Fibroblast of lung (primary cell): ENCODE data around the gene RNF215. TPM values are rescaled to one million over a fixed set of nuclear protein-coding genes. Genes with fewer than 3 reads are reported as not detected.
A peak's percentile ranks its signal among the peaks of the same experiment; 100 is the strongest.

Experiments
- DNase-seq, 2 donors: peaks; one replicate each; pipeline versions ENCODE4 v3.0.0 to v3.0.0-alpha.2; 2010; ENCODE audit warnings: low read depth in 2 of 2
- H2AFZ ChIP-seq: 2 replicates; pipeline ENCODE4 v1.5.1; 2012; ENCODE audit warnings: low read length, control low read depth, inconsistent platforms
- H3K27ac ChIP-seq: 2 replicates; pipeline ENCODE4 v1.5.1; 2011; ENCODE audit warnings: low read length, control low read depth; ENCODE audit not compliant: insufficient read depth
- H3K27me3 ChIP-seq: 2 replicates; pipeline ENCODE4 v1.5.1; 2011; ENCODE audit warnings: mild to moderate bottlenecking, low read length; ENCODE audit not compliant: control insufficient read depth, insufficient read depth
- H3K36me3 ChIP-seq: 2 replicates; pipeline ENCODE4 v1.5.1; 2011; ENCODE audit warnings: low read length; ENCODE audit not compliant: control insufficient read depth, insufficient read depth
- H3K4me1 ChIP-seq: 2 replicates; pipeline ENCODE4 v1.5.1; 2011; ENCODE audit warnings: low read length; ENCODE audit not compliant: control insufficient read depth, insufficient read depth; ENCODE audit errors: extremely low read depth
- H3K4me2 ChIP-seq: 2 replicates; pipeline ENCODE4 v1.5.1; 2011; ENCODE audit warnings: low read length, control low read depth; ENCODE audit not compliant: insufficient read depth; ENCODE audit errors: extremely low read depth
- H3K4me3 ChIP-seq, 4 experiments: fragments of 200-600 bp in 1 of 4; sonication (generic) in 1 of 4; replicated peaks in 1 of 4; 2 replicates each; pipeline ENCODE4 v1.5.1; 2011 to 2016; ENCODE audit warnings: low read length in 4 of 4, low read depth in 3 of 4, mild to moderate bottlenecking in 3 of 4, control low read depth in 2 of 4, inconsistent platforms in 1 of 4, mixed read lengths in 1 of 4; ENCODE audit not compliant: insufficient read depth in 1 of 4; ENCODE audit errors: control extremely low read depth in 1 of 4
- H3K79me2 ChIP-seq: 2 replicates; pipeline ENCODE4 v1.5.1; 2012; ENCODE audit warnings: mild to moderate bottlenecking, low read length, inconsistent platforms; ENCODE audit not compliant: control insufficient read depth, insufficient read depth
- H3K9ac ChIP-seq: 2 replicates; pipeline ENCODE4 v1.5.1; 2011; ENCODE audit warnings: mild to moderate bottlenecking, low read length, control low read depth; ENCODE audit not compliant: insufficient read depth
- H3K9me3 ChIP-seq: 2 replicates; pipeline ENCODE4 v1.5.1; 2012; ENCODE audit warnings: low read depth, low read length; ENCODE audit not compliant: control insufficient read depth, insufficient read depth
- H4K20me1 ChIP-seq: 2 replicates; pipeline ENCODE4 v1.5.1; 2011; ENCODE audit warnings: low read length; ENCODE audit not compliant: control insufficient read depth, insufficient read depth; ENCODE audit errors: extremely low read depth
- CTCF ChIP-seq, 2 donors: IDR thresholded peaks in 1 of 2; conservative IDR thresholded peaks in 1 of 2; 1 replicate in 1 of 2; 2 replicates in 1 of 2; pipeline ENCODE4 v1.5.1; 2011 to 2012; ENCODE audit warnings: low read length in 2 of 2, control low read depth in 1 of 2, inconsistent platforms in 1 of 2, low read depth in 1 of 2, mild to moderate bottlenecking in 1 of 2
- EZH2 ChIP-seq: IDR thresholded peaks from 2 replicates; pipeline ENCODE4 v1.5.1; 2012; ENCODE audit warnings: low read length, control low read depth, mild to moderate bottlenecking; ENCODE audit errors: missing control alignments
- polyA plus RNA-seq, 2 donors: library from polyadenylated mRNA; depleted of rRNA in 1 of 2; stranded (reverse) in 1 of 2; unstranded in 1 of 2; fragments of >200 nt; gene quantifications; 2 replicates each; pipeline ENCODE4 v1.2.1, GENCODE V29; 2011 to 2012; ENCODE audit warnings: missing spikeins in 1 of 2
- total RNA-seq: library from RNA; depleted of rRNA; stranded (reverse); fragments of >200 nt; gene quantifications from 2 replicates; pipeline ENCODE4 v1.2.1, GENCODE V29; 2014

Gene RNF215
- total and polyA plus RNA-seq, 2 donors (not counting 1 experiment from before 2014, with no cell fraction given): 5.3 to 30.2 TPM

- Histone ChIP-seq H3K27ac (no peak overlapping the region), H3K79me2 (no peaks in the 10 kb centered on the region), H3K27me3 (no peaks in the 10 kb centered on the region)
Measured at GRCh38 chr22:30416403-30416802, 29.2 kb upstream of the RNF215 start.

DNA sequence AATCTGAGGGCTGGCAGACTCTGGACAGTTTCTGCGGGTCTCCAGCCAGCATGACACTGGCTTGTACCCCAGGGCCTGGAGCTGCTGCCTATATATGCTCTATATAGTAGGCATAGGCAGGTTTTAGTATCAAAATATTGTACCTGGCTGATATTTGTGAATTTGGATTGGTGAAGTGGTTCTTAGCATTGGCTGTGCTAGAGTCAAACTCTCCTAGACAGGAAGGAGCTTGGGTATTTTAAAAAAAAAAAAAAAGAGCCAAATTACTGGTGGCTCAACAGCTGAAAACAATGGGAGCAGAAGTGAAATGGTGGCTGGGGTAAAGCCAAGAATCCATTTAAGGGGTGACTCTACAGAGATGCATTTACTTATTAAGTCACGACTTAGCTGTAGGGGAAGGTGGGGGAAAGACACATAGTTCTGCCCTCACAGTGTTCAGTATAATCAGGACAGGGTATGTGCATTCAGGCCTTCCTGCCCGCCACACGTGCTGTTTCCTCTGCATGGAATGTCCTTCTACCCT, 27.4 kb upstream of the RNF215 start:
- no peaks in the 10 kb centered on the region for H3K4me1 ChIP-seq
- no peaks in the 10 kb centered on the region for H3K79me2 ChIP-seq
- peak in 1 of 2 donors; percentile 47 for DNase-seq
- peaks cover 21% of the 10 kb centered on the region for H3K36me3 ChIP-seq
- H2AFZ ChIP-seq: no peak overlapping the region
- H3K27ac ChIP-seq: no peak overlapping the region
- H3K4me2 ChIP-seq: no peak overlapping the region
- TF ChIP-seq CTCF (conservative IDR thresholded peaks at IDR 0.05 in 1 of 2, IDR thresholded peaks at IDR 0.05 in 1 of 2; ENCODE audit: low read depth in 1 of 2, low read length in 2 of 2) (no peak), EZH2 (no peak)
- H3K9ac ChIP-seq: no peak overlapping the region
- H3K27me3 ChIP-seq: no peaks in the 10 kb centered on the region
- H3K9me3 ChIP-seq: no peaks in the 10 kb centered on the region
- H3K4me3 ChIP-seq: no peak overlapping the region
- no peaks in the 10 kb centered on the region for H4K20me1 ChIP-seq

More at GRCh38 chr22:30416403-30416802, 29.2 kb upstream of the RNF215 start:
- no peak overlapping the region for H3K4me2 ChIP-seq
- no peaks in the 10 kb centered on the region for H3K9me3 ChIP-seq
- DNase-seq: no peak
- no peak overlapping the region for H2AFZ ChIP-seq
- TF ChIP-seq EZH2: no peak
- no peak for TF ChIP-seq CTCF (conservative IDR thresholded peaks at IDR 0.05 in 1 of 2, IDR thresholded peaks at IDR 0.05 in 1 of 2; ENCODE audit: low read depth in 1 of 2, low read length in 2 of 2)
- no peaks in the 10 kb centered on the region for H4K20me1 ChIP-seq
- H3K4me3 ChIP-seq: no peak overlapping the region
- H3K36me3 ChIP-seq: peaks cover 16% of the 10 kb centered on the region
- H3K9ac ChIP-seq: no peak overlapping the region
- peaks cover 10% of the 10 kb centered on the region for H3K4me1 ChIP-seq

- Histone ChIP-seq H3K4me2 (no peak overlapping the region), H3K9me3 (no peaks in the 10 kb centered on the region), H3K4me1 (no peaks in the 10 kb centered on the region), H4K20me1 (no peaks in the 10 kb centered on the region), H3K36me3 (peaks cover 21% of the 10 kb centered on the region), H3K27ac (no peak overlapping the region), H2AFZ (no peak overlapping the region), H3K79me2 (no peaks in the 10 kb centered on the region), H3K27me3 (no peaks in the 10 kb centered on the region), H3K4me3 (no peak overlapping the region), H3K9ac (no peak overlapping the region)
- TF ChIP-seq CTCF (conservative IDR thresholded peaks at IDR 0.05 in 1 of 2, IDR thresholded peaks at IDR 0.05 in 1 of 2; ENCODE audit: low read depth in 1 of 2, low read length in 2 of 2) (no peak), EZH2 (no peak)
- DNase-seq: no peak
Measured at GRCh38 chr22:30413745-30414524, 26.7 kb upstream of the RNF215 start.
